Liver (tissue), 9 donors: ENCODE results near the gene CUEDC1. TPM values are rescaled to one million over a fixed set of nuclear protein-coding genes. Genes with fewer than 3 reads are reported as not detected.

Source experiments
- DNase-seq: peaks from one replicate; pipeline ENCODE4 v3.0.0-alpha.2; 2017; ENCODE audit warnings: low spot score
- H3K27ac ChIP-seq, 2 donors: one replicate each; pipeline ENCODE4 v1.7.0; 2013; ENCODE audit warnings: inconsistent platforms in 2 of 2, low read length in 2 of 2, control low read depth in 1 of 2, low read depth in 1 of 2, mild to moderate bottlenecking in 1 of 2
- H3K27me3 ChIP-seq, 4 donors: one replicate each; pipeline versions ENCODE4 v1.6.1 to v1.7.0; 2013; ENCODE audit warnings: low read length in 3 of 4, inconsistent platforms in 1 of 4, mild to moderate bottlenecking in 1 of 4, moderate library complexity in 1 of 4; ENCODE audit not compliant: control insufficient read depth in 4 of 4, insufficient read depth in 4 of 4
- H3K36me3 ChIP-seq, 4 donors: one replicate each; pipeline versions ENCODE4 v1.6.1 to v1.7.0; 2013; ENCODE audit warnings: low read length in 3 of 4, mild to moderate bottlenecking in 3 of 4, low read depth in 1 of 4, moderate library complexity in 1 of 4; ENCODE audit not compliant: control insufficient read depth in 4 of 4, insufficient read depth in 3 of 4
- H3K4me1 ChIP-seq, 4 donors: one replicate each; pipeline versions ENCODE4 v1.6.1 to v1.7.0; 2013; ENCODE audit warnings: low read length in 3 of 4, mild to moderate bottlenecking in 3 of 4, moderate library complexity in 1 of 4; ENCODE audit not compliant: control insufficient read depth in 4 of 4, insufficient read depth in 4 of 4
- H3K4me3 ChIP-seq, 3 donors: one replicate each; pipeline versions ENCODE4 v1.6.1 to v1.7.0; 2013; ENCODE audit warnings: low read length in 3 of 3, control low read depth in 1 of 3, low read depth in 1 of 3, mild to moderate bottlenecking in 1 of 3
- H3K9ac ChIP-seq, 2 donors: one replicate each; pipeline ENCODE4 v1.7.0; 2013; ENCODE audit warnings: low read length in 2 of 2, mild to moderate bottlenecking in 2 of 2, moderate library complexity in 2 of 2, control low read depth in 1 of 2, low read depth in 1 of 2
- H3K9me3 ChIP-seq, 4 donors: one replicate each; pipeline versions ENCODE4 v1.6.1 to v1.7.0; 2013; ENCODE audit warnings: low read length in 3 of 4; ENCODE audit not compliant: control insufficient read depth in 4 of 4
- CTCF ChIP-seq: fragments of 150-350 bp; IDR thresholded peaks from 2 replicates; pipeline ENCODE4 v1.5.1; 2017; ENCODE audit warnings: improper control_type of control experiment, low read depth, low read length; ENCODE audit not compliant: missing input control
- EGR1 ChIP-seq, 2 donors: IDR thresholded peaks; 2 replicates each; pipeline ENCODE4 v1.6.1; 2016 to 2018; ENCODE audit warnings: antibody characterized with exemption in 2 of 2, low read depth in 2 of 2
- FOXA1 ChIP-seq: IDR thresholded peaks from 2 replicates; pipeline ENCODE4 v1.6.1; 2016; ENCODE audit warnings: antibody characterized with exemption
- FOXA2 ChIP-seq: IDR thresholded peaks from 2 replicates; pipeline ENCODE4 v1.6.1; 2016; ENCODE audit warnings: antibody characterized with exemption
- GABPA ChIP-seq, 2 donors: IDR thresholded peaks in 1 of 2; conservative IDR thresholded peaks in 1 of 2; 2 replicates each; pipeline ENCODE4 v1.6.1; 2016; ENCODE audit warnings: antibody characterized with exemption in 2 of 2, mild to moderate bottlenecking in 1 of 2, moderate library complexity in 1 of 2
- HNF4A ChIP-seq, 2 donors: conservative IDR thresholded peaks; 2 replicates each; pipeline ENCODE4 v1.6.1; 2016; ENCODE audit warnings: antibody characterized with exemption in 2 of 2, mild to moderate bottlenecking in 2 of 2
- HNF4G ChIP-seq: IDR thresholded peaks from 2 replicates; pipeline ENCODE4 v1.6.1; 2016; ENCODE audit warnings: antibody characterized with exemption
- JUND ChIP-seq, 2 donors: IDR thresholded peaks; 2 replicates each; pipeline ENCODE4 v1.6.1; 2016; ENCODE audit warnings: antibody characterized with exemption in 2 of 2
- NR2F2 ChIP-seq: IDR thresholded peaks from 2 replicates; pipeline ENCODE4 v1.6.1; 2016; ENCODE audit warnings: antibody characterized with exemption
- RAD21 ChIP-seq, 2 donors: IDR thresholded peaks; 2 replicates each; pipeline ENCODE4 v1.6.1; 2016; ENCODE audit warnings: antibody characterized with exemption in 2 of 2, mild to moderate bottlenecking in 2 of 2
- REST ChIP-seq: IDR thresholded peaks from 2 replicates; pipeline ENCODE4 v1.6.1; 2016; ENCODE audit warnings: antibody characterized with exemption, mild to moderate bottlenecking
- RXRA ChIP-seq, 2 donors: IDR thresholded peaks; 2 replicates each; pipeline ENCODE4 v1.6.1; 2017 to 2018; ENCODE audit warnings: antibody characterized with exemption in 2 of 2, mild to moderate bottlenecking in 1 of 2
- SP1 ChIP-seq: IDR thresholded peaks from 2 replicates; pipeline ENCODE4 v1.6.1; 2018; ENCODE audit warnings: antibody characterized with exemption, mild to moderate bottlenecking
- TAF1 ChIP-seq: conservative IDR thresholded peaks from 2 replicates; pipeline ENCODE4 v1.6.1; 2016; ENCODE audit warnings: antibody characterized with exemption, mild to moderate bottlenecking
- YY1 ChIP-seq: IDR thresholded peaks from 2 replicates; pipeline ENCODE4 v1.6.1; 2016; ENCODE audit warnings: antibody characterized with exemption, mild to moderate bottlenecking
- WGBS: extraction: QIAGEN DNeasy Blood & Tissue Kit; methylation state at CpG from one replicate; pipeline ENCODE4 v1.1.7; 2013; 5-methylcytosine and 5-hydroxymethylcytosine counted together
- polyA plus RNA-seq, 2 donors: library from polyadenylated mRNA; stranded (reverse) in 1 of 2; unstranded in 1 of 2; fragments of 200-250 nt in 1 of 2; fragments of >200 nt in 1 of 2; fragmentation: Nextera tagmentation in 1 of 2; extraction: Ambion mirVana in 1 of 2; gene quantifications; one replicate each; pipeline versions ENCODE4 v1.2.1 to v1.2.3, GENCODE V29; 2013 to 2015
- total RNA-seq, 2 donors: library from RNA; depleted of rRNA; stranded (reverse); fragments of >200 nt; gene quantifications; one replicate each; pipeline ENCODE4 v1.2.3, GENCODE V29; 2014
- TF ChIP-seq, protein P1 (sequence below): IDR thresholded peaks from 2 replicates; pipeline ENCODE4 v1.6.1; 2016; ENCODE audit warnings: antibody characterized with exemption
- TF ChIP-seq, protein P2 (sequence below): IDR thresholded peaks from 2 replicates; pipeline ENCODE4 v1.6.1; 2016; ENCODE audit warnings: antibody characterized with exemption
- TF ChIP-seq, protein P3 (sequence below): IDR thresholded peaks from 2 replicates; pipeline ENCODE4 v1.6.1; 2016; ENCODE audit warnings: antibody characterized with exemption
- donor health status: healthy.
- donor health status: healthy.
- donor health status: healthy.
- donor health status: healthy.
- donor health status: healthy.

CUEDC1 gene
- total and polyA plus RNA-seq, 4 donors: 2.6 to 4.9 (median 3.4) TPM

DNA sequence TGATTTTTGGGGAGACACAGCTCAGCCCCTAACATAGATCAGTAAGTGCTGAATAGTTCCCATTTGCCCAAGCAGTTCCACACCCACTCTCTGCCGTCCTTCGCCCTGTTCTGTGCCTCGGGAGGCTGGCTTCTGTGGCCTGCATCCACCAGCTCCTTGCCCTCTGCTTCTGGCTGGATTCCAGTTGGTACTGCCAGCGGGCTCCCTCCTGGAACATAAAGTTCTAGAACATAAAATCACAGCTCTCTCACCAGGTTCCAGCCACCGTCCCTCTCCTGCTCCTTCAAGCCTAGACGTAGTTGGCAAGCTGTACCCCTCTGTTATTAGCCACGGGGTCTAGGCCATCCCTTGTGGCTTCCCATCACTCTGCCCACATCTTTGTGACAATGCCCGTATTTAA lies 101.5 kb downstream of the CUEDC1 start:
- Histone ChIP-seq H3K4me3 (no peak overlapping the region), H3K4me1 (peaks cover 8 to 24% (median 18%) of the 10 kb centered on the region in 4 donors), H3K27ac (no peak overlapping the region), H3K9me3 (no peaks in the 10 kb centered on the region), H3K9ac (no peak overlapping the region), H3K27me3 (no peaks in the 10 kb centered on the region), H3K36me3 (no peaks in the 10 kb centered on the region)
- TF ChIP-seq CTCF (no peak), REST (no peak), HNF4A (conservative IDR thresholded peaks at IDR 0.05) (no peak), EGR1 (IDR thresholded peaks at IDR 0.05; ENCODE audit: low read depth in 2 of 2) (no peak), HNF4G (no peak), RXRA (IDR thresholded peaks at IDR 0.05) (no peak), JUND (IDR thresholded peaks at IDR 0.05) (no peak), FOXA1 (no peak), YY1 (no peak), GABPA (IDR thresholded peaks at IDR 0.05 in 1 of 2, conservative IDR thresholded peaks at IDR 0.05 in 1 of 2) (no peak), TAF1 (no peak), RAD21 (IDR thresholded peaks at IDR 0.05) (no peak)
- TF ChIP-seq, protein P1, sequence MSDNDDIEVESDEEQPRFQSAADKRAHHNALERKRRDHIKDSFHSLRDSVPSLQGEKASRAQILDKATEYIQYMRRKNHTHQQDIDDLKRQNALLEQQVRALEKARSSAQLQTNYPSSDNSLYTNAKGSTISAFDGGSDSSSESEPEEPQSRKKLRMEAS: no peak
- TF ChIP-seq, protein P2, sequence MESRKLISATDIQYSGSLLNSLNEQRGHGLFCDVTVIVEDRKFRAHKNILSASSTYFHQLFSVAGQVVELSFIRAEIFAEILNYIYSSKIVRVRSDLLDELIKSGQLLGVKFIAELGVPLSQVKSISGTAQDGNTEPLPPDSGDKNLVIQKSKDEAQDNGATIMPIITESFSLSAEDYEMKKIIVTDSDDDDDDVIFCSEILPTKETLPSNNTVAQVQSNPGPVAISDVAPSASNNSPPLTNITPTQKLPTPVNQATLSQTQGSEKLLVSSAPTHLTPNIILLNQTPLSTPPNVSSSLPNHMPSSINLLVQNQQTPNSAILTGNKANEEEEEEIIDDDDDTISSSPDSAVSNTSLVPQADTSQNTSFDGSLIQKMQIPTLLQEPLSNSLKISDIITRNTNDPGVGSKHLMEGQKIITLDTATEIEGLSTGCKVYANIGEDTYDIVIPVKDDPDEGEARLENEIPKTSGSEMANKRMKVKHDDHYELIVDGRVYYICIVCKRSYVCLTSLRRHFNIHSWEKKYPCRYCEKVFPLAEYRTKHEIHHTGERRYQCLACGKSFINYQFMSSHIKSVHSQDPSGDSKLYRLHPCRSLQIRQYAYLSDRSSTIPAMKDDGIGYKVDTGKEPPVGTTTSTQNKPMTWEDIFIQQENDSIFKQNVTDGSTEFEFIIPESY: no peak
- DNase-seq: no peak
- WGBS: 60% methylated on average over 8 of the region's 8 CpGs

GRCh38 chr17:57852955-57853328 lies 102.3 kb downstream of the CUEDC1 start:
- no peaks in the 10 kb centered on the region for H3K9me3 ChIP-seq
- TF ChIP-seq NR2F2: no peak
- TF ChIP-seq, protein P3, sequence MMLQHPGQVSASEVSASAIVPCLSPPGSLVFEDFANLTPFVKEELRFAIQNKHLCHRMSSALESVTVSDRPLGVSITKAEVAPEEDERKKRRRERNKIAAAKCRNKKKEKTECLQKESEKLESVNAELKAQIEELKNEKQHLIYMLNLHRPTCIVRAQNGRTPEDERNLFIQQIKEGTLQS: no peak
- TF ChIP-seq FOXA2: no peak
- TF ChIP-seq HNF4G: no peak
- no peak for TF ChIP-seq JUND (IDR thresholded peaks at IDR 0.05)
- TF ChIP-seq GABPA (IDR thresholded peaks at IDR 0.05 in 1 of 2, conservative IDR thresholded peaks at IDR 0.05 in 1 of 2): no peak
- TF ChIP-seq YY1: no peak
- TF ChIP-seq, protein P2: no peak
- no peak for TF ChIP-seq RXRA (IDR thresholded peaks at IDR 0.05)
- no peak for TF ChIP-seq RAD21 (IDR thresholded peaks at IDR 0.05)
- TF ChIP-seq CTCF: no peak
- no peak for TF ChIP-seq SP1
- no peak for TF ChIP-seq TAF1

More at GRCh38 chr17:57852955-57853328, 102.3 kb downstream of the CUEDC1 start:
- WGBS: 72% methylated on average over 6 of the region's 6 CpGs
- H3K9ac ChIP-seq: no peak overlapping the region
- no peak overlapping the region for H3K4me3 ChIP-seq
- no peak overlapping the region for H3K27ac ChIP-seq
- no peaks in the 10 kb centered on the region for H3K36me3 ChIP-seq
- H3K4me1 ChIP-seq: peaks cover 8 to 27% (median 21%) of the 10 kb centered on the region in 4 donors
- no peak for DNase-seq
- H3K27me3 ChIP-seq: no peaks in the 10 kb centered on the region
